ENCODE data around the gene RERE.
A peak's percentile ranks its signal among the peaks of the same experiment; 100 is the strongest.

Gene RERE

DNA sequence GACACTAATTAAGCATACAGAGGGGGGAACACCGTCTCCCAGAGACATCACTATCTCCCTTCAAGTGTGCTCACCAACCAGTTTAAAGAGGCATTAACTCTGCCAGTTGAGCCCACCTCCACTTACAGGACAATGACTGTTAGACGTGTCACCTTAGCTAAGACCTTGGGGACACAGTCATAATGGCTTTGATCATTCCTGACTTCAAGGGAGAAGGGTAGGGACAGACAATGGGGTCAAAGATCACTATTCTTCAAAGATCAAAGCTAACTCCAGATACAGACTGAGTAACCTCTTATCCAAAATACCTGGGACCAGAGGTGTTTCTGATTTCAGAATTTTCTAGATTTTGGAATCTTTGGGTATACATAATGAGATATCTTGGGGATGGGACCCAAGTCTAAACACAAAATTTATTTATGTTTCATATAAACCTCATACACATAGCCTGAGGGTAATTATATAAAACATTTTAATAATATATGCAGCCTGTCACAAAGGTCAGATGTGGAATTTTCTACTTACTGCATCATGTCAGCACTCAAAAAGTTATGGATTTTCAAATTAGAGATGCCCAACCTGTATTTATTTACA lies 253.4 kb downstream of the RERE start:
- H3K4me3 ChIP-seq (ENCODE audit: low read length) = no peak overlapping the region
- TF ChIP-seq ZNF274 (IDR thresholded peaks at IDR 0.05; ENCODE audit: low read depth, low read length) = no peak

DNA sequence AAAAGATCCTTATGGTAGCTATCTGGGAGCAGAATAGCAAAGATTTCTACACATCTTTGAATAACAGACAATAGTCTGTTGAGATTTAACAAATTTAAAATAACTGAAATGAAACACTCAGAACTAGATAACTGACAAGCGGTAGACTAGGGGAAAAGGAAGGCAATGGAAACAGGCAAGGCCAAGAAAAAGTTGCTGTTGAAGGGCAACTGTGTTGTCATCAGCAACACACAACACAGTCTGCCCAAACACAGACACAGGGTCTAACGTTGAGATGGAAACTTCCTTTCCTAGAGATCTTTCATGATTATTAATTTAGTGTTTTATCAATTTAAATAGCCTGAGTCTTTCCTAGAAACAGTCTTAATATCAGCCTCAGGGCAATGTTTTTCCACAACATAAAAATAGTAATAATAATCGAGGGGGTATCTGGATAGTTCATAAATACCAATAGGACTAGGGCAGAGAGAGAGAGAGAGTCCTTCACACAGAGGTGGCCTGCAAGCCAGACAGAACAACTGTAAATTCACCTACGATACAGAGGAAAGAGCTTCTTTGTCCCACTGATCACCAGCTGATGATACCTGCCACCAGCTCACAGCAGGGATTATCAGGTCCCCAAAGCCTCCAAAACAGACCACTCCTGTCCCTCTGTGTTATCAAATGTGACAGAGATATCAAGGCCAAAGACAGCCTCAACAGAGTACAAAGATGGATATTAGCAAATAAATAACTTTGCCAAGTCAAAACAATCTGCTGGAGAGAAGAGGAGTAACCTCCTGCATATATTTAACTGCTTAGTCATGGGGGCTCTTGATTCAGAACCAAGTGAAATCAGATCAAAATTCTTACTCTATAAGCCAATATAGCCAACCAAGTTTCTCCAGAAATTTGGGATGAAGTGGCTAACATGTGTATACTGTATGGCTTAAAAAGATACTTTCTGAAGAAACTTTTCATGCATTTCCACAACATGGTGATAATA lies 254.3 kb downstream of the RERE start:
- no peak for TF ChIP-seq ZNF274 (IDR thresholded peaks at IDR 0.05; ENCODE audit: low read depth, low read length)

DNA sequence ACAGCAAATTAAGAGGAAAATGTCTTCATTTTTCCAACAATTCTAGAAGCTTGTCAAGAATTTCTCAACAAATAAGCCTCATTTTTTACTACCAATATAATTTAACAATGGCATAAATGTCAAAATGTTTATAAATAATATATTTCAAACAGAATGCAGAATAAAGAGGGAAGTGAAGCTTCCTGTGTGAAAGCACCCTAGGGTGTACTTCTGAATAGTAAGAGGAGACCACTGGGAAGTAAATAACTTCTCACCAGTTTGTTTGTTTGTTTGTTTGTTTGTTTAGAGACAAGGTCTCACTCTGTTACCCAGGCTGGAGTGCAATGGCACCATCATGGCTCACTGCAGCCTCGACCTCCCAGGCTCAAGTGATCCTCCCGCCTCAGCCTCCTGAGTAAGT lies 255.2 kb downstream of the RERE start:
- no peak for TF ChIP-seq ZNF274 (IDR thresholded peaks at IDR 0.05; ENCODE audit: low read depth, low read length)
- H3K4me3 ChIP-seq (ENCODE audit: low read length) = no peak overlapping the region

More for the DNA sequence above, 254.3 kb downstream of the RERE start:
- no peak overlapping the region for H3K4me3 ChIP-seq (ENCODE audit: low read length)

DNA sequence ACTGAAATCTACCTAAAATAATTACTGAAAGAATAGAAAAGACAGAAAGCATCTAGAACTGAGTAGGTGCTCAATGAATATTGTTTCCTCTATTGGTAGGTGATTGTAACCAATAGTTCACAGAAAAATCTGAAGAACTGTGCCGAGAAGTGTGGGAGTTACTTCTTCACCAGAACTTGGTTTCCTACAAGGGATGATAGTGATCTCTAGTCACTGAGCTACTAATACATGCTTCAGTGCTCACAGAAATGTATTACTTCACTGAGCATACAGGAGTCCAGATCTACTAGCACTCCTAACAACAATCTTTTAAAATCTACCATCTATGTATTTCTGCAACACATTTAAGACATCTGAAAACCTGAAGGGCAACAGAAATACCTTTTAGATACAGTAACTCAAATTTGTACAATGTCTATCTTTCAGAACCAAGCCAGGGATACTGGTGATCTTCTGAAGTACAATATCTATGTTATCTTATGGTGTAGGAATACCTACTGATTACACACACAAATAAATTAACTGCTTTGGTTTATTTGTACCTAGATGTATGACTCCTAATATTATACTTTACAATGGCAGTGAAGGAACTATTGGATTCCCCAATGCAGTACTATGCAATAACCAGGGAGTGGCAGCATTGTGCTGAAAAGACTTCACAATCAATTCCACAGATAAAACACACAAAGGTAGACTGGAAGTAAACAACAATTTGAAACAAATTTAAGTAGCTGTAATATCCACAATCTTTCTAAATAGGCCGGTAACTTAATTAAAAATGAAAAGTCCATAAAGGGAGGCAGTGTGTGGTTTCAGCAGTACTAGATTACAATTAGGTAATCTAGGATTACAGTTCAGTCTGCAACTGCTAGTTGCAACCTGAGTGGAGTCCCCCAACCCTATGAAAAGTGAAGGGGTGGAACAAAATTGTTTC lies 256.6 kb downstream of the RERE start:
- H3K4me3 ChIP-seq (ENCODE audit: low read length) = no peak overlapping the region; the same call in 1 of the 2 replicates
- no peak for TF ChIP-seq ZNF274 (IDR thresholded peaks at IDR 0.05; ENCODE audit: low read depth, low read length)

DNA sequence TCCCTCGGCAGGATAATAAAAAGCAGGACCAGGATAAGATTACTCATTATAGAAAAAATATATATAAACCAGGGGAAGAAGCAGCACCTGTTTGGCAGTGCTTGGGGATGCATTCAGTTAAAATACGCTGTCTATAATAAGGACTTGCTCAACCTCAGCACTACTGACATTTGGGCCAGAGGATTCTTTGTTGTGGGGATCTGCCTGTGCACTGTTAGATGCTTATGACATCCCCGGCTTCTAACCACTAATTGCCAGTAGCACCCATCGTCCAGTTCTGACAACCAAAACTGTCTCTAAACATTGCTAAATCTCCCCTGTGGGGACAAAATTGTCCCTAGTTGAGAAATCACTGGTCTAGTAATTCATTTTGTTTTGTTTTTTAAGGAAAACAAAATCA lies 257.4 kb downstream of the RERE start:
- peak overlapping the region; percentile 36; the same call in 1 of the 2 replicates for H3K4me3 ChIP-seq (ENCODE audit: low read length)
- TF ChIP-seq ZNF274 (IDR thresholded peaks at IDR 0.05; ENCODE audit: low read depth, low read length) = no peak

DNA sequence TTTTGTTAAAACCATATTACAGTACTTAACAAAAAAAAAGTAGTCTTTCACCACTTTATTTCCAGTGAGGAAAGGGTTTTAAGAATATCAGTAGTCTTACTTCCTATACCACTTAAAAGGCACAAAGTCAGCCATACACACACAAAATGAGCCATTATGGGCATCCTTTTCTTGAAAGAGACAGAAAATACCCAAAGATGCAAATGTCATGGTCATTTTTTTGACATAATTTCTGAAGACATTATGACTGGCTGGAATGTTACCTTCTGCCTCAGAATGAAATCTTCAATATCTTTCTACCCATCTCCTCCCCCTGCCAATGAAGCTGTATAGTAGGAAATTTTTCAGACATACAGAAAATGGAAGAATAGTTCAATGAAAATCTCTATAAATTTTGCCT lies 261.9 kb downstream of the RERE start:
- TF ChIP-seq ZNF274 (IDR thresholded peaks at IDR 0.05; ENCODE audit: low read depth, low read length) = no peak
- no peak overlapping the region for H3K4me3 ChIP-seq (ENCODE audit: low read length)

DNA sequence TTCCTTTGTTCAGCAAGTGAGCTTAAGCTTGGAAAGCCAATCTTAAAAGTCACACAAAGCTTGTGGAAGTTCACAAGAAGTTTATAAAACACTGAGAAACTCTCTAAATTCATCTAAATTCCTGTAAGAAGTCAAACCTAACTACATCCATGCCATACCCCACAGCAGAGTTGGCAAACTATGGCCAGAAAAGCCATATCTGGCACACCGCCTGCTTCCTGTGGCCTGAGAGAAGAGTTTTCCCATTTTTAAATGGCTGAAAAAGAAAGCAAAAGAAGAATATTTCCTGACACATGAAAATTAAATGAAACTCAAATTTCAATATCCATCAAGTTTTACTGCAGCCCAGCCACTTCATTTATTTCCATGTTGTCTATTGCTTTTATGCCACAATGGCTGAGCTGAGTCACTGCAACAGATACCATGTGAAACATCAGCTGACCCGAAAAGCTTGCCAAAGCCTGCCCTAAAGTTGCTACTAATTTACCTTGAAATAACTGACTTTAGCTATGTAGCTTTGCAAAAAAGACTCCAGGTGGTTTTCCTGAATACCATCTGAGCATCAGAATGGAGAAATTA lies 262.4 kb downstream of the RERE start:
- no peak overlapping the region for H3K4me3 ChIP-seq (ENCODE audit: low read length)
- TF ChIP-seq ZNF274 (IDR thresholded peaks at IDR 0.05; ENCODE audit: low read depth, low read length) = no peak

DNA sequence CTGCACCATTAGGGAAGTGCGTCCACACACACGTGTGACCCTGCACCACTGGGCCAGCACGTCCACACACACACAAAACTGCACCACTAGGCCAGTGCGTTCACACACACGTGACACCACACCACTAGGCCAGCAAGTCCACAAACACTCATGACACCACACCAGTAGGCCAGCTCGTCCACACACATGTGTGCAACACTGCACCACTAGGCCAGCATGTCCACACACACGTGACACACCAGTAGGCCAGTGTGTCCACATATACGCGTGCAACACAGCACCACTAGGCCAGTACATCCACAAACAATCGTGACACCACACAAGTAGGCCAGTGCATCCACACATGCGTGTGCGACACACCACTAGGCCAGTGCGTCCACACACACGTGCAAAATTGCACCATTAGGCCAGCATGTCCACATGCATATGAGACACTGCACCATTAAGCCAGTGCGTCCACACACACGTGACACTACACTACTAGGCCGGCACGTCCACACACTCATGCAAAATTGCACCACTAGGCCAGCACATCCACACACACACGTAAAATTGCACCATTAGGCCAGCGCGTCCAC lies 264.5 kb downstream of the RERE start:
- H3K4me3 ChIP-seq (ENCODE audit: low read length) = no peak overlapping the region
- no peak for TF ChIP-seq ZNF274 (IDR thresholded peaks at IDR 0.05; ENCODE audit: low read depth, low read length)

DNA sequence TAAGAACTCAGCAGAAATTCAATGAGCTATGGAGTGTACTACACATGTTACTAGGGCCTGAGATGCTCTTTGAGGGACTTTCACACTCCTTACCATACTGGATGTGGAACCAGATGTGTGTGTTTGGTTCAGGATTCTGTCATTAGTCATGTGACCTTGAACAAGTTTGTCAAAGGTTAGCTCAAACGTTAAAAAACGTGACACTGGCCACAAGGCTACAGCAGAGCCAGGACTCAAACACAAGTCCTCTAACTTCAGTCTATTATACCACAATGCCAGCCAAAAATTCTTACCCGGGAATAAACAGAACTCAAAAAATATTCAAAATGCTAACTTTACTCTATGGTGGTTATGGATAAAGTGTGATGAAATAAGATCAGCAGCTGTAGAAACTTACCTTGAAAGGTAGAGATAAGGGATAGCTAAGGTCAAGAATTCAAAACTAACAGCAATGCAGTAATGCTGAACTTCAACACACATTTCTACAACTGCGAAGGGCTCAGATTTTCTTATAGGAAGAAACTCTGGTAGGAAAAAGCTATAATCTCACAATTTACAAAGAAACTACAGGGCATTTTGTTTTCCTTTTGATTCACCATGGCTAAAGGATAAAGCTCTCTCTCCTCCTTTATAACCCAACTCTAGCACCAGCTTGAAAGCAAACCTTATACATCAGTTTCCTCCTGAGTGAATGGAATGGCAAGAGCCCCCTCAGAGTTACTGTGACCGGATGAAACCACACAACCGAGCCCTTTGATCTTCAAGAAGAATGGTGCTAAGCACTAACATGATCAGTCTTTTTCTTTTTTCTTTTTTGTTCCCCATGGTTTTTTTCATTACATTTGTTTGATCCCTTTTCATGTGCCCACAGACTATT lies 265.6 kb downstream of the RERE start:
- TF ChIP-seq ZNF274 (IDR thresholded peaks at IDR 0.05; ENCODE audit: low read depth, low read length) = no peak
- no peak overlapping the region for H3K4me3 ChIP-seq (ENCODE audit: low read length)

DNA sequence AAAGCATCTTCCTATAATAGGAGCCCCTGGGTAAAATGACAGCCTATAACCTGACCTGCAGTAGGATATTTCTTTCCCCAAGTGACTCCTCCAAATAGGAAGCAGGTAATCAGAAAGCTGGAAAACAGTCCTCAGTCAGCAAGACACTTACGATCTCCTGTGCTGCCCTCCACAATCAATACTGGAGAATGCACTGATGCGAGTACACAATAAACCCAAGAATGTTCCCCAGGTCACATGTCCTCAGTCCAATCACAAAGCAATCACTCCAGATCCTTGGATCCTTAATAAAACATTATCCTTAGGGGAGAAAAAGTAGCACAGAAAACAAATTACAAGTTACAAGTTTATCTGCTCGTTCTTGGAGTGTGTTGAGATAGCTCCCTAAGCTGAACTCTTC lies 266.4 kb downstream of the RERE start:
- TF ChIP-seq ZNF274 (IDR thresholded peaks at IDR 0.05; ENCODE audit: low read depth, low read length) = no peak
- no peak overlapping the region for H3K4me3 ChIP-seq (ENCODE audit: low read length)

DNA sequence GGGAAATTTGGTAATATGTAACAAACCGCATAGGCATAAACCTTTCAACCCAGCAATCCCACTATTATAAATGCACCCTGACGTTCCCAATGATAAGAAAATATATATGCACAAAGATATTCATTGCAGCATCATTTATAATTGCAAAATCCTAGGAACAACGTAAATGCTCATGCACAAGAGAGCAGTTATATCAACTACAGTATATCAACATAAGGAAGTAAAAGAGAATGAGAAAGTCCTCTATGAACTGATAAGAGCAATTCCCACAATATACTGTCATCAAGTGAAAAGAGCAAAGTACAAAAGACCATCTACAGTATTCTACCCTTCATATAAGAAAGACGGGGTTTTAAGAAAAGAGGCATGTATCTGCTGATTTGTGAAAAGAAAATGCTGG lies 269.6 kb downstream of the RERE start:
- H3K4me3 ChIP-seq (ENCODE audit: low read length) = no peak overlapping the region
- no peak for TF ChIP-seq ZNF274 (IDR thresholded peaks at IDR 0.05; ENCODE audit: low read depth, low read length)

DNA sequence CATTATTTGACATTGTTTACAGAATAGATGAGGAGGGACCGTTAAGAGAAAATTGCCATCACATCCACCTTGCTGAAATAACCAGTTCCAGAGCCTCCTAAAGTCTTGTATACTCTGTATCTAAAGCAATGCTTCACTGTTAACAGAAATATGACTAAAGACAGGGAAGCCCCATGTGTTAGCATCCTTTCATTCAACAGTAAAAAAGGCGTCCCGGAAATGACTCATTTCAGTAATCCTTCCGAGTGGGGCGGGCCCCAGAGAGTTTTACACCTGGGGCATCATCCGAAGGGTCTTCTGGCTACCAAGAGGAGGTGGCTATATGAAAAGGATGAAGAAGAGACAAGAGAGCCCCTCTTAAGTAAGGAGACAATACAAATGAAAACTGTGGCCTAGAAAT lies 272.4 kb downstream of the RERE start:
- H3K4me3 ChIP-seq (ENCODE audit: low read length) = no peak overlapping the region

DNA sequence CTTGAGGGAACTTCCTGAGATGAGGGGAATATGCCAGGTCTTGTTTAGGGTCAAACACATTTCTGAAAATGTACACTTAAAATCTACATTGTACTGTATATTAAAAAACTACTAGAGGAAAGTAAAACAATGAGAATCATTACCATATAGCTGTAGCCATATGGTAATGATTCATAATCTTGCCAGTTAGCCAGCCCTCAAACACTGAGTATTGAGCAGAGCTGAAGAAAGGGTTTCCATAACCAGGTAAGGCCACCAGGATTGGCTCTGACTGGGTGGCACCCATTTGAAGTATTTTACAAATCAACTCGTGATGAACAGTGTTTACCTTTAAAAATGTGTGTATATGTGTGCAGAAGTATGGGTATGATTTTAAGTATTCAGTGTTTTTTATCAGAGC lies 272.8 kb downstream of the RERE start:
- no peak for TF ChIP-seq ZNF274 (IDR thresholded peaks at IDR 0.05; ENCODE audit: low read depth, low read length)
- no peak overlapping the region for H3K4me3 ChIP-seq (ENCODE audit: low read length)

More for the DNA sequence above, 272.4 kb downstream of the RERE start:
- no peak for TF ChIP-seq ZNF274 (IDR thresholded peaks at IDR 0.05; ENCODE audit: low read depth, low read length)

All from GM08714 (cell line).